NT2/D1 (cell line): ENCODE data around the gene FTCD.

Experiments used
- YY1 ChIP-seq: IDR thresholded peaks from 2 replicates; pipeline ENCODE4 v1.6.1; 2011; ENCODE audit not compliant: insufficient read length, insufficient read depth
- ZNF274 ChIP-seq: IDR thresholded peaks from 2 replicates; pipeline ENCODE4 v1.6.1; 2011; ENCODE audit warnings: mild to moderate bottlenecking, low read depth, low read length

- TF ChIP-seq YY1: no peak
- TF ChIP-seq ZNF274: no peak
Measured at GRCh38 chr21:46202592-46203202, 47.3 kb upstream of the FTCD start.
